Panc1 (cell line): ENCODE measurements around the gene NOX5.

Experiments
- POLR2AphosphoS5 ChIP-seq: IDR thresholded peaks from 2 replicates; pipeline ENCODE4 v1.6.1; 2012; ENCODE audit warnings: mild to moderate bottlenecking, low read depth, low read length, moderate library complexity
- SIN3A ChIP-seq: IDR thresholded peaks from 2 replicates; pipeline ENCODE4 v1.6.1; 2012; ENCODE audit warnings: low read depth, mild to moderate bottlenecking, low read length, moderate library complexity, borderline replicate concordance; ENCODE audit not compliant: insufficient read depth
- TCF7L2 ChIP-seq: IDR thresholded peaks from 2 replicates; pipeline ENCODE4 v1.6.1; 2011; ENCODE audit warnings: mild to moderate bottlenecking, low read depth, low read length, inconsistent platforms
- TF ChIP-seq, protein P1 (sequence below): fragments of 450-650 bp; IDR thresholded peaks from 2 replicates; pipeline ENCODE4 v1.5.1; 2017; ENCODE audit warnings: mild to moderate bottlenecking
- TF ChIP-seq, protein P2 (sequence below), 2 experiments: IDR thresholded peaks; 2 replicates each; pipeline ENCODE4 v1.6.1; 2011 to 2012; ENCODE audit warnings: low read depth in 2 of 2, control low read depth in 1 of 2, low read length in 1 of 2, mild to moderate bottlenecking in 1 of 2, moderate library complexity in 1 of 2; ENCODE audit not compliant: insufficient read depth in 1 of 2

DNA sequence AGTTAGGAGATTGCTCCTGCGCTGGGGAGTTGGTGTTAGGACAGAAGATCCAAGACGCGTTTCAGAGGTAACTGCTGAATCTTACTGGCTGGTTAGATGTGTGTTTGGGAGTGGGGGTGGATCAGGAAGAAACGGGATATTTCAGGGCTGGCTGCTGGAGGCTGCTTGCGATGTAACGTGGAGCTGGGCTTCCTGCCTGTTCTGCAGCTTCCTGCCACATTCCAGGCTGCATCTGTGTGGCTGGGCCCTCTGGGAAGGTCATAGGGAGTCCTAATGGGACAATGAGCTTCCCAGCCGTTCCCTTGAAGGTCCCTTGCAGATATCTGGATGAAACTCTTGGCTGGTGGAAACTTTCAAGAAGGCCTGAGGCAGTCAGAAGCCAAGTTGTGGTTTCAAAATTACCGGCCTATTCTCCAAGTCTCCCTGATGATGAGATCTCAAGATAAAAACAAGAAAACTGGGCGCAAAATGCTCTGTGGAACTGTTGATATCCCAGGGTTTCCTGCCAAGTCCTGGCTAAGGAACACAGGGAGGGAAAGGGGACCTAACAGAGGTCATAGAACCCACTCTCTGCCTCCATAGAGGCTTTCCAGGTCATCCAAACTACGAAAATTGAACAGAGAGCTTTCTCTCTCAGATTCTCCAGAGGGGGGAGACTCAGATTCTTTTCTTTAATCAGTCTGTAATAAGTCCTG, 67.0 kb downstream of the NOX5 start:
- TF ChIP-seq, protein P1, sequence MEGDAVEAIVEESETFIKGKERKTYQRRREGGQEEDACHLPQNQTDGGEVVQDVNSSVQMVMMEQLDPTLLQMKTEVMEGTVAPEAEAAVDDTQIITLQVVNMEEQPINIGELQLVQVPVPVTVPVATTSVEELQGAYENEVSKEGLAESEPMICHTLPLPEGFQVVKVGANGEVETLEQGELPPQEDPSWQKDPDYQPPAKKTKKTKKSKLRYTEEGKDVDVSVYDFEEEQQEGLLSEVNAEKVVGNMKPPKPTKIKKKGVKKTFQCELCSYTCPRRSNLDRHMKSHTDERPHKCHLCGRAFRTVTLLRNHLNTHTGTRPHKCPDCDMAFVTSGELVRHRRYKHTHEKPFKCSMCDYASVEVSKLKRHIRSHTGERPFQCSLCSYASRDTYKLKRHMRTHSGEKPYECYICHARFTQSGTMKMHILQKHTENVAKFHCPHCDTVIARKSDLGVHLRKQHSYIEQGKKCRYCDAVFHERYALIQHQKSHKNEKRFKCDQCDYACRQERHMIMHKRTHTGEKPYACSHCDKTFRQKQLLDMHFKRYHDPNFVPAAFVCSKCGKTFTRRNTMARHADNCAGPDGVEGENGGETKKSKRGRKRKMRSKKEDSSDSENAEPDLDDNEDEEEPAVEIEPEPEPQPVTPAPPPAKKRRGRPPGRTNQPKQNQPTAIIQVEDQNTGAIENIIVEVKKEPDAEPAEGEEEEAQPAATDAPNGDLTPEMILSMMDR, result no peak
- TF ChIP-seq SIN3A (no peak), POLR2AphosphoS5 (no peak), TCF7L2 (no peak)
- TF ChIP-seq, protein P2, sequence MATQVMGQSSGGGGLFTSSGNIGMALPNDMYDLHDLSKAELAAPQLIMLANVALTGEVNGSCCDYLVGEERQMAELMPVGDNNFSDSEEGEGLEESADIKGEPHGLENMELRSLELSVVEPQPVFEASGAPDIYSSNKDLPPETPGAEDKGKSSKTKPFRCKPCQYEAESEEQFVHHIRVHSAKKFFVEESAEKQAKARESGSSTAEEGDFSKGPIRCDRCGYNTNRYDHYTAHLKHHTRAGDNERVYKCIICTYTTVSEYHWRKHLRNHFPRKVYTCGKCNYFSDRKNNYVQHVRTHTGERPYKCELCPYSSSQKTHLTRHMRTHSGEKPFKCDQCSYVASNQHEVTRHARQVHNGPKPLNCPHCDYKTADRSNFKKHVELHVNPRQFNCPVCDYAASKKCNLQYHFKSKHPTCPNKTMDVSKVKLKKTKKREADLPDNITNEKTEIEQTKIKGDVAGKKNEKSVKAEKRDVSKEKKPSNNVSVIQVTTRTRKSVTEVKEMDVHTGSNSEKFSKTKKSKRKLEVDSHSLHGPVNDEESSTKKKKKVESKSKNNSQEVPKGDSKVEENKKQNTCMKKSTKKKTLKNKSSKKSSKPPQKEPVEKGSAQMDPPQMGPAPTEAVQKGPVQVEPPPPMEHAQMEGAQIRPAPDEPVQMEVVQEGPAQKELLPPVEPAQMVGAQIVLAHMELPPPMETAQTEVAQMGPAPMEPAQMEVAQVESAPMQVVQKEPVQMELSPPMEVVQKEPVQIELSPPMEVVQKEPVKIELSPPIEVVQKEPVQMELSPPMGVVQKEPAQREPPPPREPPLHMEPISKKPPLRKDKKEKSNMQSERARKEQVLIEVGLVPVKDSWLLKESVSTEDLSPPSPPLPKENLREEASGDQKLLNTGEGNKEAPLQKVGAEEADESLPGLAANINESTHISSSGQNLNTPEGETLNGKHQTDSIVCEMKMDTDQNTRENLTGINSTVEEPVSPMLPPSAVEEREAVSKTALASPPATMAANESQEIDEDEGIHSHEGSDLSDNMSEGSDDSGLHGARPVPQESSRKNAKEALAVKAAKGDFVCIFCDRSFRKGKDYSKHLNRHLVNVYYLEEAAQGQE (IDR thresholded peaks at IDR 0.05; ENCODE audit: insufficient read depth in 1 of 2, low read depth in 2 of 2, low read length in 1 of 2), result no peak
